Ovary (tissue), 9 donors: ENCODE data around the gene ADGRV1. TPM values are rescaled to one million over a fixed set of nuclear protein-coding genes. Genes with fewer than 3 reads are reported as not detected.
"Not testable (repeated sequence)": the region's sequence is repeated elsewhere in the genome, so short reads cannot be mapped to it uniquely, and the experiment has no call there.

Experiments used
- DNase-seq, 5 donors: peaks; one replicate each; pipeline ENCODE4 v3.0.0-alpha.2; 2019 to 2020
- H3K27ac ChIP-seq, 2 donors: fragments of 200-600 bp; one replicate each; pipeline versions ENCODE4 v1.5.1 to v1.8.0; 2019 to 2022
- H3K27me3 ChIP-seq: fragments of 200-600 bp; one replicate; pipeline ENCODE4 v1.8.0; 2022
- H3K36me3 ChIP-seq: fragments of 200-600 bp; sonication (generic); one replicate; pipeline ENCODE4 v1.5.1; 2019
- H3K4me1 ChIP-seq: one replicate; pipeline ENCODE4 v1.8.1; 2013; ENCODE audit warnings: mild to moderate bottlenecking, moderate library complexity; ENCODE audit not compliant: insufficient read depth
- H3K4me3 ChIP-seq: fragments of 200-600 bp; sonication (generic); one replicate; pipeline ENCODE4 v1.5.1; 2017
- H3K9me3 ChIP-seq, 2 donors: fragments of 200-600 bp in 1 of 2; sonication (generic) in 1 of 2; one replicate each; pipeline versions ENCODE4 v1.5.1 to v1.8.1; 2013 to 2019; ENCODE audit warnings: mild to moderate bottlenecking in 1 of 2, moderate library complexity in 1 of 2
- CTCF ChIP-seq, 3 donors: fragments of 450-650 bp in 2 of 3; fragments of 200-600 bp in 1 of 3; IDR thresholded peaks; one replicate each; pipeline versions ENCODE4 v1.5.1 to v1.8.0; 2016 to 2022; ENCODE audit warnings: antibody characterized with exemption in 3 of 3, mild to moderate bottlenecking in 1 of 3
- EP300 ChIP-seq: sonication (generic); formaldehyde crosslinking; IDR thresholded peaks from one replicate; pipeline ENCODE4 v1.6.1; 2017; ENCODE audit warnings: antibody characterized with exemption
- POLR2A ChIP-seq: fragments of 450-650 bp; IDR thresholded peaks from one replicate; pipeline ENCODE4 v1.6.1; 2017; ENCODE audit warnings: antibody characterized with exemption, mild to moderate bottlenecking, moderate library complexity
- WGBS, 3 donors: extraction: QIAGEN DNeasy Blood & Tissue Kit in 1 of 3; methylation state at CpG; one replicate each; pipeline versions ENCODE4 v1.1.5 to v1.1.7; 2013 to 2017; 5-methylcytosine and 5-hydroxymethylcytosine counted together
- intact Hi-C, 4 donors: fragments of 100-400 bp; cut with DNase I; formaldehyde crosslinking; loops; one replicate each; pipeline versions ENCODE4 v1.11.0 to v1.15.1; 2022 to 2023
- polyA plus RNA-seq, 2 donors: library from polyadenylated mRNA; stranded (reverse); fragments of 200-250 nt in 1 of 2; fragments of 350-450 nt in 1 of 2; fragmentation: Illumina TruSeq in 1 of 2; extraction: RNeasy Lipid Tissue Mini Kit (QIAGEN cat#74804) in 1 of 2; gene quantifications; one replicate each; pipeline ENCODE4 v1.2.3, GENCODE V29; 2013 to 2014
- total RNA-seq, 7 donors: library from RNA; depleted of rRNA in 2 of 7; stranded (reverse); fragments of >200 nt in 2 of 7; fragmentation: NEBNext Ultra II Directional in 3 of 7; extraction: Animal tissue kit (Norgen Biotek cat#: 25700) in 3 of 7; gene quantifications; one replicate each; pipeline versions ENCODE4 v1.1.0 to v1.2.4, GENCODE V29; 2016 to 2023
- donor health status: DM: no; HTN: no; CAD: no; lungs with moderate emphysema.
- donor health status: DM: no; HTN: no; CAD: no.
- donor health status: Bipolar disorder and iron deficiency.
- donor health status: DM: yes; HTN: yes; CAD: no.
- donor health status: DM: no; HTN: no; CAD: no.
- donor health status: DM: yes; HTN: yes; CAD: no.

ADGRV1 gene
- total and polyA plus RNA-seq, 9 donors, result 0.21 to 2.7 (median 1.1) TPM

DNA sequence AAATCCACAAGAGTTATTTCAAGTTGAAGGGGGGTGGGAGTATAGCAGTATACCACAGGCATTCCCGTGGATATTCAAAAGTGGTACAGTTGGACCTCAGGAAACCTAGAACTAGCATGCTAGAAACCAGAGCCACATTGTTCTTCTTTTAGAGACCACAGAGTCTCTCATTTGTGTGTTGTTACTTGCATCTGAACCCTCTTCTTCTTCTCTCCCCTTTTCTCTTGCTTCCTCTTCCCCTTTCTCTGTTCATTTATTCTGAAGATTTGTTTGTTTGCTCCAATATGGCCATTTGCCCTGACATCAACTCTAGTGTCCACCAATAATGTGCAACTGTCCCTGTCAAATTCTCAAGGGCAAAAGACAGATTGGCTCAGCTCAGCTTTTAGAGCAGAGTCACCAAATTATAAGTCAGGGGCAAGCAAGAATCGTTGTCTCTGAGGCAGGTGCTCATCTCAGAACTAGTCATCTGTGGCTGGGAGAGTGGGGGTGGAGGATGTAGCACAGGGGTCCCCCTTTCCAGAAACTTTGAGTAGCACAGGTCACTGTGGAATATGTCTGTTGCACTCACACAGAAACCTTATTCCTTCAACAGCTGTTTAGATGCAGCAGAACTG lies 503.5 kb downstream of the ADGRV1 start:
- Histone ChIP-seq H3K4me3 (no peak overlapping the region), H3K4me1 (peaks cover 7% of the 10 kb centered on the region), H3K36me3 (no peaks in the 10 kb centered on the region), H3K9me3 (no peaks in the 10 kb centered on the region), H3K27ac (no peak overlapping the region), H3K27me3 (no peaks in the 10 kb centered on the region)
- intact Hi-C loops, result no loop called here
- 67 to 88% (median 74%) methylated on average over 2 of the region's 2 CpGs for WGBS, 3 donors
- DNase-seq, result no peak
- TF ChIP-seq EP300 (no peak), CTCF (IDR thresholded peaks at IDR 0.05) (no peak), POLR2A (no peak)

DNA sequence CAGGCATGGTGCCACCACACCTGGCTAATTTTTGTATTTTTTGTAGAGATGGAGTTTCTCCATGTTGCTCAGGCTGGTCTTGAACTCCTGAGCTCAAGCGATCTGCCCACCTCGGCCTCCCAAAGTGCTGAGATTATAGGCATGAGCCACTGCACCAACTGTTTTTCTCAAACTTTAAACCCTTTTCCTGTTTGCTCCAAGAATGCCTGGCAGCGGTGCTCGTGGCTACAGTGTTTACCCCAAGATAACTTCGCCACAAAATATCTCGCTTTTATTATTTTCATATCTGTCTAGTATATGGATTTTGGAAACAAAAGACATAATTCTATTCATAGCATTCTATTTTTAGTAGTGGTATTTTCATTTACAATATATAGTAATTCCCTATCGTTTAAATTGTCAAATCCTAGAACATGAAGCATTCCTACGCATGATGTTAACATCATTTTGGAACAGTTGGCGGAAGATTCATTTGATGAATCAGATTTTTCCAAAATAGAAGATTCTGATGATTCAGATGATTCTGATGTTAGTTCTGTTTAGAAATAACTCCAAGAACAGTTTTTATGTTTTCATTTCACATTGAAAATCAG lies 504.6 kb downstream of the ADGRV1 start:
- H3K27ac ChIP-seq, H3K4me1 ChIP-seq, H3K9me3 ChIP-seq, H3K27me3 ChIP-seq, intact Hi-C loops, H3K36me3 ChIP-seq, H3K4me3 ChIP-seq: not testable (repeated sequence)
- peak in 4 of 5 donors; percentile 17 to 38 (median 28) for DNase-seq
- WGBS, 3 donors, result 14 to 29% (median 18%) methylated on average over 9 of the region's 9 CpGs

GRCh38 chr5:91065496-91065895 lies 506.9 kb downstream of the ADGRV1 start:
- TF ChIP-seq CTCF (IDR thresholded peaks at IDR 0.05) (no peak), POLR2A (no peak), EP300 (no peak)
- Histone ChIP-seq H3K36me3 (no peaks in the 10 kb centered on the region), H3K27ac (no peak overlapping the region), H3K4me1 (peaks cover 7% of the 10 kb centered on the region), H3K27me3 (no peaks in the 10 kb centered on the region), H3K9me3 (no peaks in the 10 kb centered on the region), H3K4me3 (no peak overlapping the region)
- DNase-seq, result no peak
- intact Hi-C loops, result no loop called here
- WGBS, 3 donors, result 69 to 80% (median 75%) methylated on average over 7 of the region's 7 CpGs

GRCh38 chr5:91069364-91069763 lies 510.8 kb downstream of the ADGRV1 start:
- Histone ChIP-seq H3K27me3 (no peaks in the 10 kb centered on the region), H3K4me3 (no peak overlapping the region), H3K9me3 (no peaks in the 10 kb centered on the region), H3K4me1 (peaks cover 2% of the 10 kb centered on the region), H3K36me3 (no peaks in the 10 kb centered on the region), H3K27ac (no peak overlapping the region)
- WGBS, 3 donors, result 92 to 95% (median 94%) methylated on average over 2 of the region's 2 CpGs
- intact Hi-C loops, result no loop called here
- TF ChIP-seq POLR2A, result no peak
- TF ChIP-seq EP300, result no peak
- no peak for TF ChIP-seq CTCF (IDR thresholded peaks at IDR 0.05)
- no peak for DNase-seq

DNA sequence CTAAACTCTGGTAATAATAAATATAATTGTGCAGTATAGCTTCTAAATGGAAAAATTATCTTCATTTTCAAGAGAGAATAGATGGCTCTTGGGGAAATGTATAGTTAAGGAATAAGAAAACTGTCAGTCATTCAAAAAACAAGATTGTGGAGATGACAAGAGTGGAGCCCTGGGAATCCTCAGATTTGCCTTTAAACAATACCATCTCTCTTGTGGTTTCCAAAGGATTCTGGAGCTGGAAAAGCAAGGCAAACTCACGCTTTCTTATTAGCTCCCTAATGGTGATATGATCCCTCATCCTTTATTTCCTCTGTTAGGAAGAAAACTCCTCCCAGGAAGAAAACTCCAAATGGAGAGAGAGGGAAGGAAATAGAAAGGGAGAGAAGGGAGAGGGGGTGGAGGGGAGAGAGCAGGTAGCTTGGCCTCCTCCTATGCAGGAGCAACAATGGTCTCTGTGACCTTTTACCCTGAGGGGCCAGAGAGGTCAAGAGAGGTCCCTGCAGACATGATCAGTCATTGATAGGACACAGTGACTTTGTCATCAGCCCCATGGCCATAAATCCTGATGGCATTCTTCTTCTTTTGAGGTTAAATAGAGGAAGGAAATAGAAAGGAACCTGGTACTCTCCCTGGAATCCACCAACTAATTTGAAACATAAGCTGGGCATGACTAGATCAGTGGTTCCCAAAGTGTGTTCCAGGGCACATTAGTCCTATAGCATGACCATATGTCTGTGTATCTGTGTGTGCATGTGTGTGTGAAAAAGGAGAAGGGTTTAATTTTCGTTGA lies 512.4 kb downstream of the ADGRV1 start:
- 93 to 95% (median 94%) methylated on average over 2 of the region's 2 CpGs for WGBS, 3 donors
- H3K27ac ChIP-seq, result no peak overlapping the region
- no peak for TF ChIP-seq EP300
- no peak for TF ChIP-seq POLR2A
- no peak for TF ChIP-seq CTCF (IDR thresholded peaks at IDR 0.05)
- no peak for DNase-seq
- no peaks in the 10 kb centered on the region for H3K27me3 ChIP-seq
- no peaks in the 10 kb centered on the region for H3K9me3 ChIP-seq
- H3K36me3 ChIP-seq, result no peaks in the 10 kb centered on the region
- no peaks in the 10 kb centered on the region for H3K4me1 ChIP-seq
- no peak overlapping the region for H3K4me3 ChIP-seq
- intact Hi-C loops, result no loop called here
